Gastrocnemius medialis (tissue), 4 donors: ENCODE results near the gene SEC61B.

Experiments
- POLR2A ChIP-seq, 2 donors: fragments of 450-650 bp; IDR thresholded peaks; one replicate each; pipeline ENCODE4 v1.6.1; 2017; ENCODE audit warnings: antibody characterized with exemption in 2 of 2, mild to moderate bottlenecking in 2 of 2, moderate library complexity in 2 of 2
- TF ChIP-seq, protein P1 (sequence below), 5 experiments: fragments of 450-650 bp in 3 of 5; fragments of 200-600 bp in 2 of 5; sonication (generic) in 2 of 5; IDR thresholded peaks in 4 of 5; conservative IDR thresholded peaks in 1 of 5; 1 replicate in 4 of 5; 2 replicates in 1 of 5; pipeline ENCODE4 v1.5.1; 2016 to 2019; ENCODE audit warnings: antibody characterized with exemption in 5 of 5, mild to moderate bottlenecking in 3 of 5, moderate library complexity in 3 of 5

DNA sequence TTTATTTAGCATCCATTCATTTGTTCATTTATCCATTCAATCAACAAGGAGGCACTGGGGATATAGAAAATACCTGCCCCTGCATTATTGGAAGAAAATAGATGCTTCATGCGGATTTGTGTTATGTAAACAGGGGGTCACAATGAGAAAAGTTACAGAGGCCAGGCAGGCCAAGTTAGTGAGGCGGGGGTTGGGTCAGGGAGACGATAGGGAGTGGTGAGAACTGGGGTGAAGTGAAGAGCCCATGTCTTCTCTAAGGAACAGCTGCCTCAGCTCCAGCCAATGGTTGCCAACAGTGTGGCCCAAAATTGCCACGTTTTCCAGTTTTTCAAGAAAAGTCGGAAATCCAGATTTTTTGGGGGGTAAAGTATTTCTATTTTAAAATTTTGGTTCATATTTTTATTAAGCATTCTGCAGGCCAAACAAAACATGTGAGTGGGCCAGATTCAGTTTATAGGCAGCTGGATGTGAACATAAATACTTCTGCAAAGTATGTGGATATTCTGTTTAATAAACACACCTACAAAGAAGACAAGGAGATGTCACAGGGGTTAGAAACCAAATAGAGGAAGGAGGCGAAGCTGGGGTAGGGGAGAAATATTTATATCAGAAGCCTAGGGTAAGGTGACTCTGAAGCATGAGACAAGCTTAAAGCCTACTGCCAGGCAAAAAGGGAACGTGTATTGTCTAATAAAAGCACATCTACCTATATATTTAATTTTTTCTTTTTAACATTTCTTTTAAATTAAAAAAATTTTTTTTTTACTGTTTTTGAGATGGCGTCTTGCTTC lies 44.3 kb upstream of the SEC61B start:
- TF ChIP-seq, protein P1, sequence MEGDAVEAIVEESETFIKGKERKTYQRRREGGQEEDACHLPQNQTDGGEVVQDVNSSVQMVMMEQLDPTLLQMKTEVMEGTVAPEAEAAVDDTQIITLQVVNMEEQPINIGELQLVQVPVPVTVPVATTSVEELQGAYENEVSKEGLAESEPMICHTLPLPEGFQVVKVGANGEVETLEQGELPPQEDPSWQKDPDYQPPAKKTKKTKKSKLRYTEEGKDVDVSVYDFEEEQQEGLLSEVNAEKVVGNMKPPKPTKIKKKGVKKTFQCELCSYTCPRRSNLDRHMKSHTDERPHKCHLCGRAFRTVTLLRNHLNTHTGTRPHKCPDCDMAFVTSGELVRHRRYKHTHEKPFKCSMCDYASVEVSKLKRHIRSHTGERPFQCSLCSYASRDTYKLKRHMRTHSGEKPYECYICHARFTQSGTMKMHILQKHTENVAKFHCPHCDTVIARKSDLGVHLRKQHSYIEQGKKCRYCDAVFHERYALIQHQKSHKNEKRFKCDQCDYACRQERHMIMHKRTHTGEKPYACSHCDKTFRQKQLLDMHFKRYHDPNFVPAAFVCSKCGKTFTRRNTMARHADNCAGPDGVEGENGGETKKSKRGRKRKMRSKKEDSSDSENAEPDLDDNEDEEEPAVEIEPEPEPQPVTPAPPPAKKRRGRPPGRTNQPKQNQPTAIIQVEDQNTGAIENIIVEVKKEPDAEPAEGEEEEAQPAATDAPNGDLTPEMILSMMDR (IDR thresholded peaks at IDR 0.05 in 4 of 5, conservative IDR thresholded peaks at IDR 0.05 in 1 of 5) = no peak
- TF ChIP-seq POLR2A (IDR thresholded peaks at IDR 0.05) = no peak
